ENCODE results near the gene TMTC2.

The TMTC2 gene

DNA sequence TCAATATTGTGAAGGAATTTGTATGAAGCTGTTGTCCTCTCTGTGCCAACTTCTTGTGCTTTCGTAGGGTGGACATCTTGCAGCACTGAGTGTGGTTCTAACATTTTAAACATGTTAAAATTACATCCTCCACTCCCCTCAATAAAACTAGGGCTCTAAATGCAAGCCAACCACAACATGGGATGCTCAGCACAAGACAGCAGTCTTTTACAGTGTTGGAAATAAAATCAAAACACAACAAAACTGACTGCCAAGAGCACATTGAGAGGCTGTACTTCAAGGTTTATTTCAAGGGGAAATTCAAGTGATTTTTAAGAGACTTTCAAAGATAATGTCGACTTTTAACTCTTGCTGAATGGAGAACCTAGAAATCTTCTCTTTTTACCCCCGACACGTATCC is 396.9 kb downstream of the TMTC2 start:
- H2BK120ac ChIP-seq (ENCODE audit: low read depth, low read length): no peak overlapping the region

DNA sequence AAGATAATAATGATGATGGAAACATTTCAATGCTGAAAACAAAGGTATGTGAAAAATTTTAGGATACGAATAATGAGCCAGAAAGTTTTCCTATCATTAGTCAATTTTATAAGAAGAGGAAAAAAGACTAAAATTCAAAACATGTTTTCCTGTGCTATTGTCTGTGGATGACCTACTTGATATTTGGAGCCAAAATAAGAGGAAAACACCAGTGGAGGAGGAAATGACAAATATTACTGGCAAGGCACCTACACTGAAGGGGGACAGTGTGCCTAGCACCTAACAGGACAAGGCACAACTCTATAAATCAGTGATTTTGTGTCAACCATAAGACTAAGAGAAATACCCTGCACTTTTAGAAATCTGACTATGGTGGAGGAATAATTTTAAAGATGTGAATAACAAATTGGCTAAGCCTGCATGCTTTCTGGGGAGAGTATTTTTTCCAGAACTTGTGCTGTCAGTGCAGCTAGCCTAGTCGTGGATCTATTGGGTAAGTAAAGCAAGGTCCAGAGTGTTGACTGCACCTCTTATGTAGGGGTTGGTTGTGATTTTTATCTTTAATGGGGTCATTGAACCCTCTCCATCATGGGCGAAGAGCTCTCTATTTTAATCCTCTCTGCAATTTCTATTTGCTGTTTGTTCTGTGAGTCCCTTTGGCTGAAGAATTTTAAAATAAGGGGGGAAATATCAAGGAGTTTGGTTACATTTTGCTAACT is 398.0 kb downstream of the TMTC2 start:
- Histone ChIP-seq H2BK5ac (ENCODE audit: low read depth, low read length, poor library complexity, severe bottlenecking) (no peak overlapping the region), H3K9me3 (ENCODE audit: control insufficient read depth, low read length) (no peaks in the 10 kb centered on the region), H2AFZ (ENCODE audit: low read depth, low read length) (no peak overlapping the region), H2AK5ac (ENCODE audit: low read length, severe bottlenecking) (no peak overlapping the region), H4K91ac (ENCODE audit: low read length) (no peak overlapping the region), H3K4ac (ENCODE audit: low read depth in 1 of 2, low read length in 2 of 2) (no peak overlapping the region), H3K27ac (ENCODE audit: low read length, poor library complexity, severe bottlenecking) (no peak overlapping the region), H3K4me3 (ENCODE audit: insufficient read depth in 1 of 2, low read depth in 1 of 2, low read length in 2 of 2) (no peak overlapping the region), H3K9ac (ENCODE audit: low read length) (no peak overlapping the region), H2BK15ac (ENCODE audit: low read depth, poor library complexity, severe bottlenecking) (no peak overlapping the region), H3K23ac (ENCODE audit: low read length in 2 of 2) (no peak overlapping the region), H2BK12ac (ENCODE audit: low read length in 2 of 2) (no peak overlapping the region), H3K4me2 (ENCODE audit: low read length, poor library complexity, severe bottlenecking) (no peak overlapping the region), H2BK120ac (ENCODE audit: low read depth, low read length) (no peak overlapping the region), H3K14ac (ENCODE audit: low read length in 2 of 2) (no peak overlapping the region), H3K79me1 (replicated peaks; ENCODE audit: low read length, poor library complexity, severe bottlenecking) (no peaks in the 10 kb centered on the region), H4K8ac (ENCODE audit: low read length) (no peak overlapping the region), H3K27me3 (ENCODE audit: control insufficient read depth in 1 of 2, insufficient read depth in 1 of 2, low read length in 2 of 2) (no peaks in the 10 kb centered on the region), H3K36me3 (ENCODE audit: control insufficient read depth in 1 of 2, insufficient read depth in 2 of 2, low read depth in 1 of 2, low read length in 2 of 2) (no peaks in the 10 kb centered on the region), H3K4me1 (ENCODE audit: control insufficient read depth, insufficient read depth, low read depth, low read length) (no peaks in the 10 kb centered on the region), H3K18ac (ENCODE audit: low read depth in 1 of 2, low read length in 2 of 2) (no peak overlapping the region)
- DNase-seq: no peak
- 69% methylated on average over 1 of the region's 3 CpGs for WGBS

More for the DNA sequence above, 396.9 kb downstream of the TMTC2 start:
- Histone ChIP-seq H2BK5ac (ENCODE audit: low read depth, low read length, poor library complexity, severe bottlenecking) (no peak overlapping the region), H3K18ac (ENCODE audit: low read depth in 1 of 2, low read length in 2 of 2) (no peak overlapping the region), H3K4ac (ENCODE audit: low read depth in 1 of 2, low read length in 2 of 2) (no peak overlapping the region), H2AFZ (ENCODE audit: low read depth, low read length) (no peak overlapping the region), H3K79me1 (replicated peaks; ENCODE audit: low read length, poor library complexity, severe bottlenecking) (no peaks in the 10 kb centered on the region), H3K4me3 (ENCODE audit: insufficient read depth in 1 of 2, low read depth in 1 of 2, low read length in 2 of 2) (no peak overlapping the region), H3K9me3 (ENCODE audit: control insufficient read depth, low read length) (no peaks in the 10 kb centered on the region), H2BK12ac (ENCODE audit: low read length in 2 of 2) (no peak overlapping the region), H3K23ac (ENCODE audit: low read length in 2 of 2) (no peak overlapping the region), H3K9ac (ENCODE audit: low read length) (no peak overlapping the region), H3K27me3 (ENCODE audit: control insufficient read depth in 1 of 2, insufficient read depth in 1 of 2, low read length in 2 of 2) (no peaks in the 10 kb centered on the region), H3K27ac (ENCODE audit: low read length, poor library complexity, severe bottlenecking) (no peak overlapping the region), H3K4me2 (ENCODE audit: low read length, poor library complexity, severe bottlenecking) (no peak overlapping the region), H4K91ac (ENCODE audit: low read length) (no peak overlapping the region), H2AK5ac (ENCODE audit: low read length, severe bottlenecking) (no peak overlapping the region), H3K36me3 (ENCODE audit: control insufficient read depth in 1 of 2, insufficient read depth in 2 of 2, low read depth in 1 of 2, low read length in 2 of 2) (no peaks in the 10 kb centered on the region), H4K8ac (ENCODE audit: low read length) (no peak overlapping the region), H2BK15ac (ENCODE audit: low read depth, poor library complexity, severe bottlenecking) (no peak overlapping the region), H3K14ac (ENCODE audit: low read length in 2 of 2) (no peak overlapping the region), H3K4me1 (ENCODE audit: control insufficient read depth, insufficient read depth, low read depth, low read length) (no peaks in the 10 kb centered on the region)
- DNase-seq: no peak
- 80% methylated on average over 1 of the region's 4 CpGs for WGBS

DNA sequence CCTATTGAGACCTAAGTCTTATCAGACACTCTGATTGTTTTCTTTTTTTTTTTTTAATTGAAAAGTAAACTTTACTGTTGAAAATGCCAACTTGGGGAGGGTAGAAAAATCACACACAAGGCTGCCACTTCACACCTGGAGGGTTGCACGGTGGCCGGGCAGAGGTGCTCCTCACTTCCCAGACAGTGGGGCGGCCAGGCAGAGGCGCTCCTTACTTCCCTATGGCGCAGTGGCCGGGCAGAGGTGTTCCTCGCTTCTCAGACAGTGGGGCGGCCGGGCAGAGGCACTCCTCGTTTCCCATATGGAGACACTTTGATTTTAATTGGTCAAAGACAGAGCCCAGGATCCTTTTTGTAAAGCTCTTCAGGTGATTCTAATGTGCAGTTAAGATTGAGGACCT is 399.3 kb downstream of the TMTC2 start:
- H2AK5ac ChIP-seq (ENCODE audit: low read length, severe bottlenecking): no peak overlapping the region

GRCh38 chr12:83089575-83089974 is 402.9 kb downstream of the TMTC2 start:
- Histone ChIP-seq H3K4me1 (ENCODE audit: control insufficient read depth, insufficient read depth, low read depth, low read length) (no peaks in the 10 kb centered on the region), H2AK5ac (ENCODE audit: low read length, severe bottlenecking) (no peak overlapping the region), H3K79me1 (replicated peaks; ENCODE audit: low read length, poor library complexity, severe bottlenecking) (no peaks in the 10 kb centered on the region), H3K27ac (ENCODE audit: low read length, poor library complexity, severe bottlenecking) (no peak overlapping the region), H2BK120ac (ENCODE audit: low read depth, low read length) (no peak overlapping the region), H3K4me2 (ENCODE audit: low read length, poor library complexity, severe bottlenecking) (no peak overlapping the region), H2BK15ac (ENCODE audit: low read depth, poor library complexity, severe bottlenecking) (no peak overlapping the region), H3K27me3 (ENCODE audit: control insufficient read depth in 1 of 2, insufficient read depth in 1 of 2, low read length in 2 of 2) (no peaks in the 10 kb centered on the region), H3K23ac (ENCODE audit: low read length in 2 of 2) (no peak overlapping the region), H2BK12ac (ENCODE audit: low read length in 2 of 2) (no peak overlapping the region), H3K4me3 (ENCODE audit: insufficient read depth in 1 of 2, low read depth in 1 of 2, low read length in 2 of 2) (no peak overlapping the region), H3K14ac (ENCODE audit: low read length in 2 of 2) (no peak overlapping the region), H3K4ac (ENCODE audit: low read depth in 1 of 2, low read length in 2 of 2) (no peak overlapping the region), H3K9me3 (ENCODE audit: control insufficient read depth, low read length) (no peaks in the 10 kb centered on the region), H4K91ac (ENCODE audit: low read length) (no peak overlapping the region), H3K18ac (ENCODE audit: low read depth in 1 of 2, low read length in 2 of 2) (no peak overlapping the region), H3K9ac (ENCODE audit: low read length) (no peak overlapping the region), H2BK5ac (ENCODE audit: low read depth, low read length, poor library complexity, severe bottlenecking) (no peak overlapping the region), H2AFZ (ENCODE audit: low read depth, low read length) (no peak overlapping the region), H4K8ac (ENCODE audit: low read length) (no peak overlapping the region), H3K36me3 (ENCODE audit: control insufficient read depth in 1 of 2, insufficient read depth in 2 of 2, low read depth in 1 of 2, low read length in 2 of 2) (no peaks in the 10 kb centered on the region)
- WGBS: 88% methylated on average over 2 of the region's 2 CpGs
- no peak for DNase-seq

More for the DNA sequence above, 399.3 kb downstream of the TMTC2 start:
- H3K27me3 ChIP-seq (ENCODE audit: control insufficient read depth in 1 of 2, insufficient read depth in 1 of 2, low read length in 2 of 2): no peaks in the 10 kb centered on the region
- H3K4me1 ChIP-seq (ENCODE audit: control insufficient read depth, insufficient read depth, low read depth, low read length): no peaks in the 10 kb centered on the region
- no peak overlapping the region for H3K18ac ChIP-seq (ENCODE audit: low read depth in 1 of 2, low read length in 2 of 2)
- no peak overlapping the region for H3K27ac ChIP-seq (ENCODE audit: low read length, poor library complexity, severe bottlenecking)
- no peak overlapping the region for H2BK5ac ChIP-seq (ENCODE audit: low read depth, low read length, poor library complexity, severe bottlenecking)
- H3K36me3 ChIP-seq (ENCODE audit: control insufficient read depth in 1 of 2, insufficient read depth in 2 of 2, low read depth in 1 of 2, low read length in 2 of 2): no peaks in the 10 kb centered on the region
- WGBS: 90% methylated on average over 10 of the region's 10 CpGs
- H3K4me2 ChIP-seq (ENCODE audit: low read length, poor library complexity, severe bottlenecking): no peak overlapping the region
- H3K9me3 ChIP-seq (ENCODE audit: control insufficient read depth, low read length): no peaks in the 10 kb centered on the region
- H4K8ac ChIP-seq (ENCODE audit: low read length): no peak overlapping the region
- no peaks in the 10 kb centered on the region for H3K79me1 ChIP-seq (replicated peaks; ENCODE audit: low read length, poor library complexity, severe bottlenecking)
- no peak overlapping the region for H2BK120ac ChIP-seq (ENCODE audit: low read depth, low read length)
- no peak overlapping the region for H4K91ac ChIP-seq (ENCODE audit: low read length)
- no peak overlapping the region for H2BK15ac ChIP-seq (ENCODE audit: low read depth, poor library complexity, severe bottlenecking)
- H3K9ac ChIP-seq (ENCODE audit: low read length): no peak overlapping the region
- no peak overlapping the region for H3K4me3 ChIP-seq (ENCODE audit: insufficient read depth in 1 of 2, low read depth in 1 of 2, low read length in 2 of 2)
- DNase-seq: no peak
- no peak overlapping the region for H2AFZ ChIP-seq (ENCODE audit: low read depth, low read length)
- no peak overlapping the region for H3K14ac ChIP-seq (ENCODE audit: low read length in 2 of 2)
- no peak overlapping the region for H2BK12ac ChIP-seq (ENCODE audit: low read length in 2 of 2)
- no peak overlapping the region for H3K4ac ChIP-seq (ENCODE audit: low read depth in 1 of 2, low read length in 2 of 2)
- no peak overlapping the region for H3K23ac ChIP-seq (ENCODE audit: low read length in 2 of 2)

Data from mesenchymal stem cell (in vitro differentiated cells and primary cell).